ENCODE data around the gene COL23A1.

Gene COL23A1

DNA sequence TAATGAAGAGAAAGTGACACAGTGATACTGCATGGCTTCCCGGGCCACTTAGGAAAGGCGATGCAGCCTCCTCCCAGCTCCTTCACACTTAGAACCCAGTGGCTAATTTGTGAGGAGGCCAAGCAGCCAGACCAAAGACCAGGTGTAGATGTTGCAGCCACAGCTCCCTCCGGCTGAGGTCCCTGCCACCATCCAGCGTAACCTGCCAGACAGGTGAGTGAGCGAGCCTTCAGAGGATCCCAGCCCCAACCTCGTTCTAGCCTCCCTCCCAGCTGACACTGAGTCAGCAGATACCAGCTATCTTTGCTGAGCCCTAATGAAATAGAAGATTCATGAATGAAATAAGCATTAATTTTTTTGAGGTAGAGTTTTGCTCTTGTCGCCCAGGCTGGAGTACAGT lies 59.7 kb downstream of the COL23A1 start:
- H3K36me3 ChIP-seq, result no peaks in the 10 kb centered on the region
- no peak overlapping the region for H3K4me3 ChIP-seq (ENCODE audit: low read depth in 1 of 2, low read length in 1 of 2)
- H3K27ac ChIP-seq, result no peak overlapping the region
- TF ChIP-seq, protein P1, sequence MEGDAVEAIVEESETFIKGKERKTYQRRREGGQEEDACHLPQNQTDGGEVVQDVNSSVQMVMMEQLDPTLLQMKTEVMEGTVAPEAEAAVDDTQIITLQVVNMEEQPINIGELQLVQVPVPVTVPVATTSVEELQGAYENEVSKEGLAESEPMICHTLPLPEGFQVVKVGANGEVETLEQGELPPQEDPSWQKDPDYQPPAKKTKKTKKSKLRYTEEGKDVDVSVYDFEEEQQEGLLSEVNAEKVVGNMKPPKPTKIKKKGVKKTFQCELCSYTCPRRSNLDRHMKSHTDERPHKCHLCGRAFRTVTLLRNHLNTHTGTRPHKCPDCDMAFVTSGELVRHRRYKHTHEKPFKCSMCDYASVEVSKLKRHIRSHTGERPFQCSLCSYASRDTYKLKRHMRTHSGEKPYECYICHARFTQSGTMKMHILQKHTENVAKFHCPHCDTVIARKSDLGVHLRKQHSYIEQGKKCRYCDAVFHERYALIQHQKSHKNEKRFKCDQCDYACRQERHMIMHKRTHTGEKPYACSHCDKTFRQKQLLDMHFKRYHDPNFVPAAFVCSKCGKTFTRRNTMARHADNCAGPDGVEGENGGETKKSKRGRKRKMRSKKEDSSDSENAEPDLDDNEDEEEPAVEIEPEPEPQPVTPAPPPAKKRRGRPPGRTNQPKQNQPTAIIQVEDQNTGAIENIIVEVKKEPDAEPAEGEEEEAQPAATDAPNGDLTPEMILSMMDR (IDR thresholded peaks at IDR 0.05), result no peak
- H3K27me3 ChIP-seq, result no peaks in the 10 kb centered on the region
- H3K4me1 ChIP-seq (ENCODE audit: control insufficient read depth in 1 of 2, insufficient read depth in 1 of 2, low read depth in 1 of 2, low read length in 1 of 2), result peaks cover 40 to 45% of the 10 kb centered on the region in 2 experiments
- H3K9me3 ChIP-seq, result no peaks in the 10 kb centered on the region

DNA sequence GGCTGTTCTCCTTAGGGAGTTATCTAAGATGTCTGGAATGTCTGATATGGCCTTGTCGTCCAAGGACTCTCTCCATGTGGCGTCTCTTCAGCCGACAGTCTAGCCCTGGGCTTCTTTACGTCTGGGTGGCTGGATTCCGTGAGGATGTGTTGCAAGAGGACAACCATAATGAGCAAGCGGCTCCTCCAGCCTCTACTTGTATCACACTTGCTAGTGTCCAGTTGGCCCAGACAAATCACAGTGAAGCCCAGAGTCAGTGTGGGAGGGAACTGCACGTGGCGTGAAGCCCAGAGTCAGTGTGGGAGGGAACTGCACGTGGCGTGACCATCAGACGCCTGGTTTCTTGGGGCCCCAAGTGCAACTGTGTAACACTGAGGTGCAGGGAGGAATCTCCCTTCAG lies 61.1 kb downstream of the COL23A1 start:
- no peaks in the 10 kb centered on the region for H3K36me3 ChIP-seq
- peaks cover 36% of the 10 kb centered on the region in 2 experiments for H3K4me1 ChIP-seq (ENCODE audit: control insufficient read depth in 1 of 2, insufficient read depth in 1 of 2, low read depth in 1 of 2, low read length in 1 of 2)
- no peaks in the 10 kb centered on the region for H3K9me3 ChIP-seq
- no peak overlapping the region for H3K4me3 ChIP-seq (ENCODE audit: low read depth in 1 of 2, low read length in 1 of 2)
- H3K27me3 ChIP-seq, result no peaks in the 10 kb centered on the region
- TF ChIP-seq, protein P1 (IDR thresholded peaks at IDR 0.05), result no peak
- H3K27ac ChIP-seq, result no peak overlapping the region

DNA sequence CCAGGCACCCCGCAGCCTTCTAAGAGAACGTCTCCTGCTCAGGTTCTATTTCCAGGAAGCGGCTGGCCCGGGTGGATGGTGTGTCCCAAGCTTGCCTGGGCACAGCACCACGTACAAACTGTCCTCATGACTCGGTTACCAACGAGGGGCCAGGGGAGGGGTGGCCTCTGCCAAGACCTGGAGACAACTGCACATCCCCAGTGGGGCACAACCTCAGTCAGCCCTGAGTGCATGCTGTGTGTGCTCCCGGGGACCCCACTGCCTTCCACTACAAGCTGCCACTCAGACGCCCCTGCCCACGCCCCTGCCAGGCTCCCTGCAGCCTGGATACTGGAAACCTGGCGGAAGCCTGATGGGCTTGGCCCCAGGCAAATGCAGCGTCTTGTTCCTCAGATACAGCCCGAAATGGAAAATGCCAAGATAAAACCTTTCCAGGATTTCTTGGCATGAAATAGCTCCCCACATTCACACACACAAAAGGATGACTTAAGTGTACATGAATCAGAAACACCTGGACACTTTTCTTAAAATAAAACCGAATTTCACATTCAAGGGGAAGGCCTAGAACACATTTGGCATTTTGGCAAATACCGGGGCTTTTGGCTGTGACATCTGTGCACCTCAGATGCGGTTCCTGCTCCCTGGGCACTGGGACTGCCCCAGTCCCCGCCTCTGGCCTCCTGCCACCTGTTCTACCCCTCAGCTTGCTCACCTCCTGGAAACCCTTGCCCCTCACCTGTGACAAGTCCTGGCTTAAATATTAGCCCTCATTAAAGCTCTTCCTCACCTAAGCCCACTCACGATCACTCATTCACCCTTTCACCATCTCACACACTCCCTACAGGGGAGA lies 62.5 kb downstream of the COL23A1 start:
- Histone ChIP-seq H3K9me3 (no peaks in the 10 kb centered on the region), H3K4me1 (ENCODE audit: control insufficient read depth in 1 of 2, insufficient read depth in 1 of 2, low read depth in 1 of 2, low read length in 1 of 2) (peaks cover 22% of the 10 kb centered on the region in 2 experiments), H3K36me3 (no peaks in the 10 kb centered on the region), H3K4me3 (ENCODE audit: low read depth in 1 of 2, low read length in 1 of 2) (no peak overlapping the region), H3K27ac (no peak overlapping the region), H3K27me3 (no peaks in the 10 kb centered on the region)
- TF ChIP-seq, protein P1 (IDR thresholded peaks at IDR 0.05), result no peak

DNA sequence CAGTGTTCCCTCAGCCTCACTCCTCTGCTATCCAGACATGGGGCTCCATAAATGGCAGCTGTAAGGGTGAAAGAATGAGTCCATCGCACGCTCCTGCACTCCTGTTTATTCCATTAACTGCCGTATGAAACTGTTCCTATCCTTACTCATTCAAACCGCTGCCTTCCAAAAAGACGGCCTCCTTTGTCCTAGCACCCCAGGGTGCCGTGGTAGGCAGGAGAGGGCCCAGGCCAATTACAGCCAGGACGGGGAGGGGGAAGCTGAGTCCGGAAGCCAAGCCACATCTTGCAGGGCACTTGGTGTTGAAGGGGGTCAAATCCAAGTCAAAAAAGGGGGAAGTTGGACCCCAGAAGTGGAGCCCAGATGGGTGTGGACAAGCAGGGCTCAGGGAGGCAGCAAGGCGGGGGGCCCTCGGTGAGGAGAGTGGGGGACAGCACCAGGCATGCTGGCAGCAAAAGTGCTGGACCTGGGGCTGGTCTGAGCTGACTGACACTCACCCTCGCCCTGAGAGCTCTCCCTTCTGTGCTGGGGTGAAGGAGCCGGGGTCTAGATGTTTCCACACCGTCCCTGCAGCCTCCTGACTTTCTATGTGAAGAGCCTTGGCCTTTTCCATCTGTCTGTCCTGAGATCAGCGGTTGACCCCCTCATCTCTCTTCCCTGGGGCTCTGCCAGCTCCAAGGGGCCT lies 63.3 kb downstream of the COL23A1 start:
- no peaks in the 10 kb centered on the region for H3K9me3 ChIP-seq
- no peak overlapping the region for H3K27ac ChIP-seq
- TF ChIP-seq, protein P1 (IDR thresholded peaks at IDR 0.05), result no peak

DNA sequence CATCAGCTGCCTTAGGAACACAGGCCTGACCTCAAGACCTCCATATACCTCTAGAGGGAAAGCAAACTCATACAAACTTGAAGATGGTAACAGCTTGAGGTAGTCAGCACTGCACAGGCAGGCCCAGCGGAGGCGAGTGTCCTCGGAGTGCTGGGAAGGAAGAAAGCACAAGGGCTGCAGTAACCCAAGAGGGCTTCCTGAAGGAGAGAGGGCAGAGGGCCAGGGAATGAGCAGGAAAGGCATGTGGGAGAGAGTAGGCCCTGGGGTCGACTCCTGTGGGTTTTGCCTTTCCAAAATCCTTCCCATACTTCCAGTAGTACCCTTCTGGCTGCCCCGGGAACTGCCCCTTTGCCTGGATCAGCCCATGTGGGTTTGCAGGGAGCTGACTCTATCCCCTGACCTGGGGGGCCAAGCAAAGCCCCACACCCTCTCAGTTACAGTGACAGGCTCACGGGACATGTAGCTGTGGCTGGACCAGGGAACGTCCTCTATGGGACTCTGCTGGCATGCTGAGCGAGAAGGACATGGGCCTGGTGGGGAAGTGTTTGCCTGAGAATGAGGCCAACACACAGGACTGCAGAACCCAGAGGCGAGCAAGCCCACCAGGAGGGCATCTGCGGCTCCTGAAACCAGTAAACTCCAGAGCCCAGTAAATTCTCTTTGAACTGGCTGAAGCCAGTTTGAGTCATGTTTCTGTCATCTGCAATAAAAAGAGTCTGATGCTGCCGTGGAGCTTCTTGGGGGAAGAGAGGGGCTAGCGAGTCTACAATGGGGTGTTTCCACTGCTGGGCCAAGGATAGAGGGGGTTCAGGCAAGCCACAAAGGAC lies 64.1 kb downstream of the COL23A1 start:
- H3K27ac ChIP-seq, result no peak overlapping the region

More for the DNA sequence above, 63.3 kb downstream of the COL23A1 start:
- H3K4me3 ChIP-seq (ENCODE audit: low read depth in 1 of 2, low read length in 1 of 2), result no peak overlapping the region
- peaks cover 14 to 15% of the 10 kb centered on the region in 2 experiments for H3K4me1 ChIP-seq (ENCODE audit: control insufficient read depth in 1 of 2, insufficient read depth in 1 of 2, low read depth in 1 of 2, low read length in 1 of 2)
- H3K27me3 ChIP-seq, result no peaks in the 10 kb centered on the region
- no peaks in the 10 kb centered on the region for H3K36me3 ChIP-seq

More for the DNA sequence above, 64.1 kb downstream of the COL23A1 start:
- Histone ChIP-seq H3K9me3 (no peaks in the 10 kb centered on the region), H3K36me3 (no peaks in the 10 kb centered on the region), H3K4me3 (ENCODE audit: low read depth in 1 of 2, low read length in 1 of 2) (no peak overlapping the region), H3K4me1 (ENCODE audit: control insufficient read depth in 1 of 2, insufficient read depth in 1 of 2, low read depth in 1 of 2, low read length in 1 of 2) (peaks cover 14% of the 10 kb centered on the region in 2 experiments), H3K27me3 (no peaks in the 10 kb centered on the region)
- TF ChIP-seq, protein P1 (IDR thresholded peaks at IDR 0.05), result no peak

All from neutrophil (primary cell).